CD4-positive, CD25-positive, alpha-beta regulatory T cell (primary cell): ENCODE results near the gene PIEZO2. TPM values are rescaled to one million over a fixed set of nuclear protein-coding genes. Genes with fewer than 3 reads are reported as not detected.

Experiments used
- ATAC-seq, 2 donors: fragments of 150-1000 bp; cut with Tn5 transposase; one replicate each; pipeline ENCODE4 v1.10.0; 2021; ENCODE audit warnings: low read depth in 2 of 2, moderate number of reproducible peaks in 2 of 2, moderate library complexity in 1 of 2
- DNase-seq, 3 donors: peaks; one replicate each; pipeline versions ENCODE4 v3.0.0 to v3.0.0-alpha.2; 2012 to 2022; ENCODE audit warnings: mixed read lengths in 1 of 3
- H3K27ac ChIP-seq: one replicate; pipeline ENCODE4 v1.7.0; 2013; ENCODE audit warnings: mild to moderate bottlenecking, low read length; ENCODE audit not compliant: insufficient read depth, poor library complexity, severe bottlenecking
- H3K27me3 ChIP-seq: one replicate; pipeline ENCODE4 v1.7.0; 2013; ENCODE audit warnings: low read length; ENCODE audit not compliant: control insufficient read depth, insufficient read depth
- H3K36me3 ChIP-seq: one replicate; pipeline ENCODE4 v1.7.0; 2013; ENCODE audit warnings: mild to moderate bottlenecking, low read length, moderate library complexity; ENCODE audit not compliant: control insufficient read depth, insufficient read depth
- H3K4me1 ChIP-seq: 2 replicates; pipeline ENCODE4 v1.7.0; 2013; ENCODE audit warnings: mild to moderate bottlenecking, low read length; ENCODE audit not compliant: insufficient read depth, control insufficient read depth, poor library complexity, severe bottlenecking
- H3K4me3 ChIP-seq: one replicate; pipeline ENCODE4 v1.7.0; 2013; ENCODE audit warnings: low read depth, mild to moderate bottlenecking, low read length, moderate library complexity
- H3K9me3 ChIP-seq, 2 experiments: 1 replicate in 1 of 2; 2 replicates in 1 of 2; pipeline ENCODE4 v1.7.0; 2013; ENCODE audit warnings: low read length in 2 of 2, mild to moderate bottlenecking in 1 of 2, moderate library complexity in 1 of 2; ENCODE audit not compliant: control insufficient read depth in 2 of 2
- H3K27ac Mint-ChIP-seq, 3 donors: one replicate each; pipeline ENCODE4 v1.8.0; 2020 to 2022; ENCODE audit warnings: mild to moderate bottlenecking in 3 of 3, mixed read lengths in 3 of 3, moderate library complexity in 2 of 3
- H3K27me3 Mint-ChIP-seq: one replicate; pipeline ENCODE4 v1.8.0; 2022; ENCODE audit warnings: mild to moderate bottlenecking, mixed read lengths
- H3K36me3 Mint-ChIP-seq: one replicate; pipeline ENCODE4 v1.8.0; 2020; ENCODE audit warnings: mixed read lengths
- H3K4me1 Mint-ChIP-seq, 4 donors: one replicate each; pipeline ENCODE4 v1.8.0; 2020 to 2022; ENCODE audit warnings: mixed read lengths in 4 of 4, mild to moderate bottlenecking in 1 of 4
- H3K4me3 Mint-ChIP-seq, 4 donors: one replicate each; pipeline ENCODE4 v1.8.0; 2020 to 2022; ENCODE audit warnings: mild to moderate bottlenecking in 4 of 4, mixed read lengths in 4 of 4, moderate library complexity in 3 of 4
- H3K9me3 Mint-ChIP-seq, 7 donors: one replicate each; pipeline ENCODE4 v1.8.0; 2020 to 2022; ENCODE audit warnings: mixed read lengths in 7 of 7, mild to moderate bottlenecking in 3 of 7, moderate library complexity in 2 of 7
- polyA plus RNA-seq, 4 donors: library from polyadenylated mRNA; unstranded; fragments of 300-500 nt; fragmentation: Illumina TruSeq; gene quantifications; one replicate each; pipeline ENCODE4 v1.2.3, GENCODE V29; 2021
- total RNA-seq: library from RNA; stranded (reverse); gene quantifications from one replicate; pipeline ENCODE4 v1.2.3, GENCODE V29; 2022

PIEZO2 gene
- total and polyA plus RNA-seq, 5 donors from 2014 or later, result not detected

DNA sequence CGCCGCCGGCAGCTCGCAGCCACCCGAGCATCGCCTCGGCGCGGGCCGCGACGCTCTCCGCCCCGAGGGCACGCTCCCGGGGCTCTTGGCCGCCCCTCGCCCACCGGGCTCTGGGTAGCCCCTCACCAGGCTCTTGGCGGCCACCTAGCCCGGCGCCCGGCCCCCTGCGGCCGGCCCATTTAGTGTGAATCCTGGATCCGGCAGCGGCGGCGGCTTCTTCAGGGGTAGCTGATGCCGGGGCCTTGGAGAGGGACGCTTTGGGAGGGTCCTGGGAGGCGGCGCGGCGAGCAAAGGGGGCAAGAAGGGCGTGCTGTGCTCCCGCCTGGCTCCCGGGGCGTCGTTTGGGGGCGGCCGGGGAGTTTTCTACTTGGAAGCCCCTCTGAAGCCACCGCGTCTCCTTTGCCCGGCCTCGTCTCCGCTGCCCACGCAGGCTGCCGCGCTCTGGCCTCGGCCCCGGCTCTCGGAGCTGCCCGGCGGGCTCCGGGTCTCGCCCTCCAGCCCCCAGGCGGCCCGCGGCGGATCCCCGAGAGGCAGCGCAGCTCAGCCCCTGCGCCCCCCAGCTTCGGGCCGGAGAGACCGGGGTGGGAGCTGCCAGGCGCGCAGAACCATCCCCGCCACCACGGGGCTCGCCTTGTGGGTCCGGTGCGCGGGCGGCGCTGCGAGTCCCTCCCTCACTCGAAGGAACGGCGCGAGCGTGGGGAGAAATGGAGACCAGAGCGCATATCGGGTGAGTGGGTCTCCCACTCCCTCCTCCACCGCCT, 509 bp downstream of the PIEZO2 start:
- H3K27me3 ChIP-seq, result no peaks in the 10 kb centered on the region
- peaks cover 3% of the 10 kb centered on the region for H3K36me3 Mint-ChIP-seq
- H3K27ac Mint-ChIP-seq, result no peak overlapping the region
- H3K4me1 ChIP-seq, result no peaks in the 10 kb centered on the region
- peaks cover 48% of the 10 kb centered on the region for H3K27me3 Mint-ChIP-seq
- no peak overlapping the region for H3K4me3 ChIP-seq
- H3K9me3 Mint-ChIP-seq, result peaks cover 0 to 2% (median 0%) of the 10 kb centered on the region in 7 donors
- H3K4me1 Mint-ChIP-seq, result peaks cover 0 to 3% (median 0%) of the 10 kb centered on the region in 4 donors
- H3K9me3 ChIP-seq, result no peaks in the 10 kb centered on the region
- no peaks in the 10 kb centered on the region for H3K36me3 ChIP-seq
- H3K4me3 Mint-ChIP-seq, result no peak overlapping the region
- DNase-seq, result no peak
- ATAC-seq, result no peak
- H3K27ac ChIP-seq, result no peak overlapping the region

DNA sequence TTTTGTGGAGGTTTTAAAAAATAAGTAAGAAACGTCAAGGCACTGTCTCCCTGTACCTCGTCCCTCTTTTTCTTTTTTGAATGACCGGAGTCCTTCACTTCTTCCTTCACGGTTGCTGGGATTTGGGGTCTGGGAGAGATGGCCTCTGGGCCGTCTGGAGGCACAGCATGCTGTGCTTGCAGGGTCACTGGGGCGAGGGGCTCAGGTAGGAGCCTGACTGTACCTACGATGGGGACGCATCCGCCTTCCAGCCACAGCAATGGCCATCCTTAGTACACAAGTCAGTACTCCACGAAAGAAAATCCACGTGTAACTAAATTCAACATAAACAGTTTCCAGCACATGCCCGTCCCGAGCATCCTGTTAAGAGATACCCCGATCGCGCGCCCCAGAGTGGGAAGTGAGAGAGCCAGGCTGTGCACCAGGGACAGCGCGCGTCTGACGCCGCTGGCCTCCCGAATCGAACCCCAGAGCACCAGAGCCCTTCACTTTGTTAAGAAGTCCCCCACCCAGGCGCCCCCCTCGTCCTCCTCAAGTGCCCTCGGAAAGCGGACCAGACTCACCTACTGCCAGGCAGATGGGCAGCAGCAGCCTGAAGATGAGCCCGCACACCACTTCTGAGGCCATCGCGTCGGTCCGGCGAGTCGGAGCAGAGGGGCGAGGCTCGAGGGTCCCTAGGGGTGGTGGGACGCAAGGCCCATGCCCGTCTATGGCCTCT, 1.2 kb downstream of the PIEZO2 start:
- no peaks in the 10 kb centered on the region for H3K27me3 ChIP-seq
- ATAC-seq, result no peak
- no peak overlapping the region for H3K4me3 ChIP-seq
- no peak for DNase-seq
- peaks cover 0 to 3% (median 0%) of the 10 kb centered on the region in 7 donors for H3K9me3 Mint-ChIP-seq
- peaks cover 3% of the 10 kb centered on the region for H3K36me3 Mint-ChIP-seq
- H3K9me3 ChIP-seq, result no peaks in the 10 kb centered on the region
- H3K27ac ChIP-seq, result no peak overlapping the region
- no peak overlapping the region for H3K27ac Mint-ChIP-seq
- H3K36me3 ChIP-seq, result no peaks in the 10 kb centered on the region
- peaks cover 51% of the 10 kb centered on the region for H3K27me3 Mint-ChIP-seq
- H3K4me1 ChIP-seq, result no peaks in the 10 kb centered on the region
- peaks cover 0 to 3% (median 0%) of the 10 kb centered on the region in 4 donors for H3K4me1 Mint-ChIP-seq
- no peak overlapping the region for H3K4me3 Mint-ChIP-seq

DNA sequence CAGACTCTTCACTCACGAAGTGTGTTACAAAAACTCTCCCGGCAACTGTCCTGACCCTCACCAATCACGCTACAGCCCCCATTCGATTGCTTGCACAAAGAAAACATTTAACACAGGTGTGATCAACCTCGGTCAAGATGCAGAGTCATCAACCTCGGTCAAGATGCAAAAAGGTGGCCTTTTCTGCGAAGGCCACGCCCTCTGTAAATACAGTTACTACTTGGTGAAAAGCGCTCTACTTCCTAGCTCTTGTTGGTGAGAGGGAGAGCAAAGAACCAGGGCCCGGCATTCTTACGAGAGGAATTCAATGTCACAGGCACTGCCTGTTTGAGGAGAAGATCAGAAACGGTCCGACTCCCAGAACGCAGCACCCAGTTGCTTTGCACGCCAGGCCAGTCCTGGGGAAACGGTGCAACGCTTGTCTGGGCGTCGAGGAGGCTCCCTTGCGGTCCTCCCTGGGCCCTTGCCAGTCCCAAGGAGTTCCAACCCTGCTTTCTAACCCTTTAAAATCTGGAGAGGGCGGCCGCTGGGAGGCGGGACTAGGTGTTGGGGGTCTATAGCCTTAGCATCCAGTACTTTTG, 1.9 kb downstream of the PIEZO2 start:
- ATAC-seq (no peak), DNase-seq (no peak)
- no peak overlapping the region for H3K27ac ChIP-seq
- H3K27me3 ChIP-seq, result no peaks in the 10 kb centered on the region
- H3K27me3 Mint-ChIP-seq, result peaks cover 47% of the 10 kb centered on the region
- H3K9me3 Mint-ChIP-seq, result peaks cover 0 to 3% (median 0%) of the 10 kb centered on the region in 7 donors
- no peaks in the 10 kb centered on the region for H3K4me1 ChIP-seq
- peaks cover 0 to 3% (median 0%) of the 10 kb centered on the region in 4 donors for H3K4me1 Mint-ChIP-seq
- no peak overlapping the region for H3K4me3 Mint-ChIP-seq
- no peaks in the 10 kb centered on the region for H3K9me3 ChIP-seq
- peaks cover 3% of the 10 kb centered on the region for H3K36me3 Mint-ChIP-seq
- no peak overlapping the region for H3K27ac Mint-ChIP-seq
- no peaks in the 10 kb centered on the region for H3K36me3 ChIP-seq
- H3K4me3 ChIP-seq, result no peak overlapping the region

DNA sequence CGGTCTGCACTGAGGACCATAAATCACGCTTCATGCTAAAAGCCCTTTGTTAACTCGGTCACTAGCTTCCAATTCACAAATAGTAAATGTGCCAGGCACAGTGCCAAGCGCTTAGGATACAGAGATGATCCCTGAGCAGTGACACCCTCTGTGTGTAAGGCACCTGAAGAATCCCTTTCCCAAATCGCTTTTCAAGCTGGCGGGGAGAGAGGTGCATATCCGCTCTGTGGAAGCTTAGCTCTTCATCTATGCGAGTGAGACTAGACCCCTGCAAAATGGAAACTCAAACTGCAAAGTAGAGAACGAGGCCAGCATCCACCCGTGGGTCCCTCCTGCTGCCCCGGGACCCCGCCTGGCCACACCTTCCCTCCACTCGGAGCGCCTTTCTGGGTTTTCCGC, 2.4 kb downstream of the PIEZO2 start:
- ATAC-seq (no peak), DNase-seq (no peak)
- no peak overlapping the region for H3K4me3 ChIP-seq
- Mint-ChIP-seq H3K4me1 (peaks cover 0 to 3% (median 0%) of the 10 kb centered on the region in 4 donors), H3K27me3 (peaks cover 47% of the 10 kb centered on the region), H3K9me3 (peaks cover 0 to 3% (median 0%) of the 10 kb centered on the region in 7 donors), H3K36me3 (peaks cover 3% of the 10 kb centered on the region), H3K27ac (no peak overlapping the region), H3K4me3 (no peak overlapping the region)
- H3K9me3 ChIP-seq, result no peaks in the 10 kb centered on the region
- no peaks in the 10 kb centered on the region for H3K27me3 ChIP-seq
- H3K4me1 ChIP-seq, result no peaks in the 10 kb centered on the region
- no peaks in the 10 kb centered on the region for H3K36me3 ChIP-seq
- no peak overlapping the region for H3K27ac ChIP-seq

DNA sequence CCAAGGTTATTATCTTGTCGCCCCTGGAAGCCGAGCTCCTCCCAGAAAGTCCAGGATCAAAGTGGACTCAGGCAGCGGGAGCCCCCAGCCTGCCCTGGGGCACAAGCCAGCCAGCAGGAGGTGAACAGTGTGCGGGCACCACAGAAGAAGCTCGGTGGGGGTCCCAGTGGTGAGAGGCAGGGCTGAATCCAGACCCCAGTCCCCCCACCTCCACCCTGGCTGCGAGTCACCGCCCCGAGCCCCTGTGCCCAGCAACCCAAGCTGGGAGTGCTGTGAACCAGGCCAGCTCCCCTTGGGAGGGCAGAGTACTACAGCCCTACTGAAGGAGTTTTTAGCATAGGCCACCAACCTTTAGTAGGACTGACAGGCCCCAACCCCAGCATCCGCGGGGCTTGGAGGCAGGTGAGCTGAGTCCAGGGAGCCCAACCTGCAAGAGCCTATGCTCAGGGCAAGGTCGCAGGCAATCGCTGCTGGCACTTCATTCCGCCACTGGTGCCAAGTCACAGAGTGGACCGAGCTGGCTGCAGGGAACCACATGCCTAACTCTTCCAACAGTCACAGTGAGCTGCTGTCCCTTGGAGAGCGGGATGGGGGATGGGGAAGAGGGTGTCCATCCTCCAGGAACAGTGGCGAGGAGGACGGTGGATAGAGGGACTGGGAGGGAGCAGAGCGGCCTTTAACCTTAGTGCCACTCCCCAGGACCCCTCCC, 3.0 kb downstream of the PIEZO2 start:
- Histone ChIP-seq H3K27me3 (no peaks in the 10 kb centered on the region), H3K4me3 (no peak overlapping the region), H3K27ac (no peak overlapping the region), H3K4me1 (no peaks in the 10 kb centered on the region), H3K9me3 (no peaks in the 10 kb centered on the region), H3K36me3 (no peaks in the 10 kb centered on the region)
- DNase-seq, result no peak
- H3K9me3 Mint-ChIP-seq, result peaks cover 0 to 2% (median 0%) of the 10 kb centered on the region in 7 donors
- peaks cover 3% of the 10 kb centered on the region for H3K36me3 Mint-ChIP-seq
- peaks cover 0 to 3% (median 0%) of the 10 kb centered on the region in 4 donors for H3K4me1 Mint-ChIP-seq
- H3K27me3 Mint-ChIP-seq, result peaks cover 42% of the 10 kb centered on the region
- no peak overlapping the region for H3K4me3 Mint-ChIP-seq
- H3K27ac Mint-ChIP-seq, result no peak overlapping the region
- no peak for ATAC-seq

DNA sequence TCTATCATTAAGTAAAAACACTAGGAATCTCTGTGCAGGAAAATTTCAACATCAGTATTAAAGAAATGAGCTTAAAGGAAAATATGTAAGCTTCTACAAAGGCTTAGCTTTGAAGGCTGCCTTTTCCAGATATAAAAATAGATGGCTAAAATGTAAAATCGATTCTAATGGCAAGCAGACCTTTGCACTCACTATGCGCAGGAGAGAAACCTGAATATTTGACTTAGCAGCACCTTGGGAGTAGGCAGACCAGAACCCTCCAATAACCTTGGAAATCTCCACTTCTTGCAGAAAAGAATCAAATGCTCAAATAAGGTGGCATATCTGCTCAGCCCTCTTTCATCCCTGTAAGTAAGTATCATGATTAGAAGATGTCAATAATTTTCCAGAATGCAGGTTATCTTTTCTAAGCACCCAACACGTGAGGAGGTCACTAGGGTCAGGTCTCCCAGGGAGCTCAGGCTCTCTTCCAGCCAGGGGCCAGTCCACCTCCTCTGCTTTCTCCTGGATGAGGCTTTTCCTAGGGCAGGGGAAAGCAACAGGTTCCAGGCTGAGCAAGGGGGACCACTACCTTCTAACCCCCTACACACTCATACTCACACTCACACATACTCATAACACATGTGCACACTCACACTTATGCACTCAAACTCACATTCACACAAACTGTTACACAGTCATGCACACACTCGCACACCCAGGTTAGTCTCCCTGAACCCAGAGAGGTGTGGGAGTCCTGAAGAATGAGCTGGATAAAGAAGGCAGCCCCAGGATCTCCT, 3.8 kb downstream of the PIEZO2 start:
- Mint-ChIP-seq H3K4me1 (peaks cover 0 to 3% (median 0%) of the 10 kb centered on the region in 4 donors), H3K27ac (no peak overlapping the region), H3K4me3 (no peak overlapping the region), H3K36me3 (peaks cover 3% of the 10 kb centered on the region), H3K9me3 (peaks cover 0 to 2% (median 0%) of the 10 kb centered on the region in 7 donors), H3K27me3 (peaks cover 35% of the 10 kb centered on the region)
- no peak overlapping the region for H3K4me3 ChIP-seq
- H3K27me3 ChIP-seq, result no peaks in the 10 kb centered on the region
- no peak overlapping the region for H3K27ac ChIP-seq
- no peak for ATAC-seq
- no peaks in the 10 kb centered on the region for H3K36me3 ChIP-seq
- H3K4me1 ChIP-seq, result no peaks in the 10 kb centered on the region
- H3K9me3 ChIP-seq, result no peaks in the 10 kb centered on the region
- DNase-seq, result no peak

DNA sequence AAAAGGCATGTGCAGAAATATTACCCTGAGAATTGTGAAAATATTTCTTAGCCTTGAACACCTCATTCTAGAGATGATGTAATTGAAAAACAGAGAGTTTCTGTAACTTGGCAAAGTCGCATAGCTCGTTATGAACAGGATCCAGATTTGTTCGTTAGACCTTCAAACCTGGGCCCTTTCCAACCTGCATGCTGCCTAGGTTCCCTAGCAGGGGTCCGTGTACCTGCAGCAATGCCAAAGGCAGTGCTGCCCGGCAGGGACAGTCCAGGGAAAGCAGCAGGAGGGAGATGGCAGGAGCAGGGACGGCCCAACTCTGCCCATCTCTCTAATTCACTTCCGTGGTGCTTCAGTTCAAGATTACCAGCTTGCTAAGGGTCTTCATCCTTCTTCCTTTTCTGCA, 12.0 kb downstream of the PIEZO2 start:
- Mint-ChIP-seq H3K9me3 (peaks cover 0 to 3% (median 0%) of the 10 kb centered on the region in 7 donors), H3K27ac (peak overlapping the region in 1 of 3 donors; percentile 26), H3K36me3 (no peaks in the 10 kb centered on the region), H3K27me3 (no peaks in the 10 kb centered on the region), H3K4me1 (no peaks in the 10 kb centered on the region), H3K4me3 (no peak overlapping the region)
- DNase-seq, result no peak
- Histone ChIP-seq H3K27ac (no peak overlapping the region), H3K27me3 (no peaks in the 10 kb centered on the region), H3K4me3 (no peak overlapping the region), H3K9me3 (no peaks in the 10 kb centered on the region), H3K36me3 (no peaks in the 10 kb centered on the region), H3K4me1 (no peaks in the 10 kb centered on the region)
- ATAC-seq, result no peak
